GM12865 (cell line): Measurements from ENCODE around the gene HPCAL1.

Experiments
- DNase-seq: peaks from one replicate; pipeline ENCODE4 v3.0.0; 2010; ENCODE audit warnings: low read depth
- H3K4me3 ChIP-seq: 2 replicates; pipeline ENCODE4 v1.5.1; 2011; ENCODE audit warnings: mild to moderate bottlenecking, low read depth, low read length, control low read depth
- TF ChIP-seq, protein P1 (sequence below): IDR thresholded peaks from 2 replicates; pipeline ENCODE4 v1.5.1; 2011; ENCODE audit warnings: low read length, control low read depth, low read depth, inconsistent platforms; ENCODE audit not compliant: insufficient read depth; ENCODE audit errors: missing control alignments

The HPCAL1 gene

DNA sequence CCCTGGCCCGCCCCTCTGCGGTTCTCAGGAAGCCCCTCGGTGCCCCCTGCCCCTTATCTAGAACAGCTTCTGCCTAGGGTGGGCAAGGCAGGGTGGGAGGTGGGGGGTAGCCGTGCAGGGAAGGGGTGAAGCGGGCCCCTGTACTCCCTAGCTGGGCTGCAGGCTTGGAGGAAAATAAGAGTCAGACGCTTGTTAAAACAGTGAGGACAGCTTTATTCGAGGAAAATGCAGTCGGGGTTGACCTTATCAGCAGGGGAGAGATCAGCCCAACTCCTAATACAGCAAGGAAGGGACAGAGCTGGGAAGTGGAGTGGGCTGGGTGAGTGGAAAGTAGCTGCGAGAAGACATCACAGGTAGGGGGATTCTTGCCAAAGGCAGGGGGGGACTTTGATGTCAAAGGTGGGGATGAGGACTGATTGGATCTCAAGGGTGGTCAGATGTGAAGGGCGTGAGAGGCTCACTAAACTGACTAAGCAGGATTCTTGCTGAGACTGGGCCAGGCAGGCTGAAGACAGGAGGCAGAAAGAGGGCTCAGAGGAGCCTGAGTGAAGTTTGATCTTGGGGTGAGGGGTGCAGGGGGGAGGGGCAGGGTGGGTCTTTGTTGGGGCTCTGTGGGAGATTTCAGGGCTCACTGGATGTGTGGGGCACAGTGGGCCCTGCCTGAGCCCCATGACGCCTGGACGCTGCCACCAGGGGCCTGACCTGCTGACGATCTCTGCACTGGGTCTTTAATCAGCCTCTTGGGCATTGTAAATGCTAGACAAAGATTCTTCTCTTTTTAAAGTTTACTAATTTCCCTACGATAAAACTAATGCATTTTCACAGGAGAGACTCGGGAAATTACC, 29.9 kb downstream of the HPCAL1 start:
- H3K4me3 ChIP-seq, result no peak overlapping the region
- no peak for DNase-seq
- TF ChIP-seq, protein P1, sequence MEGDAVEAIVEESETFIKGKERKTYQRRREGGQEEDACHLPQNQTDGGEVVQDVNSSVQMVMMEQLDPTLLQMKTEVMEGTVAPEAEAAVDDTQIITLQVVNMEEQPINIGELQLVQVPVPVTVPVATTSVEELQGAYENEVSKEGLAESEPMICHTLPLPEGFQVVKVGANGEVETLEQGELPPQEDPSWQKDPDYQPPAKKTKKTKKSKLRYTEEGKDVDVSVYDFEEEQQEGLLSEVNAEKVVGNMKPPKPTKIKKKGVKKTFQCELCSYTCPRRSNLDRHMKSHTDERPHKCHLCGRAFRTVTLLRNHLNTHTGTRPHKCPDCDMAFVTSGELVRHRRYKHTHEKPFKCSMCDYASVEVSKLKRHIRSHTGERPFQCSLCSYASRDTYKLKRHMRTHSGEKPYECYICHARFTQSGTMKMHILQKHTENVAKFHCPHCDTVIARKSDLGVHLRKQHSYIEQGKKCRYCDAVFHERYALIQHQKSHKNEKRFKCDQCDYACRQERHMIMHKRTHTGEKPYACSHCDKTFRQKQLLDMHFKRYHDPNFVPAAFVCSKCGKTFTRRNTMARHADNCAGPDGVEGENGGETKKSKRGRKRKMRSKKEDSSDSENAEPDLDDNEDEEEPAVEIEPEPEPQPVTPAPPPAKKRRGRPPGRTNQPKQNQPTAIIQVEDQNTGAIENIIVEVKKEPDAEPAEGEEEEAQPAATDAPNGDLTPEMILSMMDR, result no peak

GRCh38 chr2:10333247-10333613, 30.5 kb downstream of the HPCAL1 start:
- TF ChIP-seq, protein P1, result no peak
- H3K4me3 ChIP-seq, result no peak overlapping the region
- DNase-seq, result no peak

- H3K4me3 ChIP-seq, result no peak overlapping the region
- TF ChIP-seq, protein P1, result no peak
- no peak for DNase-seq
These were observed 31.3 kb downstream of the HPCAL1 start for GRCh38 chr2:10333966-10334365.

- H3K4me3 ChIP-seq, result no peak overlapping the region
- TF ChIP-seq, protein P1, result no peak
- no peak for DNase-seq
These were observed 32.5 kb downstream of the HPCAL1 start for GRCh38 chr2:10335046-10335840.

DNA sequence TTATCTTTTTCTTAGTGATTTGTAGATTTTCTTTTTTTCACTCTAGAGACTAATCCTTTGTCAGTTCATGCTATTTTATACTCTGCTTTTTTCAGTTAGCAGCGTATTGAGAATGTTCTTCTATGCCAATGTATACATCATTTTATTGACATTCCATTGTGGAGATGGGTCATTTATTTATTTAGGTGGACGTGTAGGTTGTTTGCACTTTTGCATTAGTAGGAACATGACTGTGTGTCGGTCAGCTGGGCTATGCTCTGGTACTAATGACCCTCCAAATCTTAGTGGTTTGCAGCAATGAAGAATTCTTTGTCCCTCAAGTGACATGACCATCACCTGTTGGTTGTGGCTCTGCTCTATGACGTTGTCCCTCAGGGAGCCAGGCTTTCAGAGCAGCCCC, 33.6 kb downstream of the HPCAL1 start:
- no peak for DNase-seq
- TF ChIP-seq, protein P1, result no peak
- H3K4me3 ChIP-seq, result no peak overlapping the region

DNA sequence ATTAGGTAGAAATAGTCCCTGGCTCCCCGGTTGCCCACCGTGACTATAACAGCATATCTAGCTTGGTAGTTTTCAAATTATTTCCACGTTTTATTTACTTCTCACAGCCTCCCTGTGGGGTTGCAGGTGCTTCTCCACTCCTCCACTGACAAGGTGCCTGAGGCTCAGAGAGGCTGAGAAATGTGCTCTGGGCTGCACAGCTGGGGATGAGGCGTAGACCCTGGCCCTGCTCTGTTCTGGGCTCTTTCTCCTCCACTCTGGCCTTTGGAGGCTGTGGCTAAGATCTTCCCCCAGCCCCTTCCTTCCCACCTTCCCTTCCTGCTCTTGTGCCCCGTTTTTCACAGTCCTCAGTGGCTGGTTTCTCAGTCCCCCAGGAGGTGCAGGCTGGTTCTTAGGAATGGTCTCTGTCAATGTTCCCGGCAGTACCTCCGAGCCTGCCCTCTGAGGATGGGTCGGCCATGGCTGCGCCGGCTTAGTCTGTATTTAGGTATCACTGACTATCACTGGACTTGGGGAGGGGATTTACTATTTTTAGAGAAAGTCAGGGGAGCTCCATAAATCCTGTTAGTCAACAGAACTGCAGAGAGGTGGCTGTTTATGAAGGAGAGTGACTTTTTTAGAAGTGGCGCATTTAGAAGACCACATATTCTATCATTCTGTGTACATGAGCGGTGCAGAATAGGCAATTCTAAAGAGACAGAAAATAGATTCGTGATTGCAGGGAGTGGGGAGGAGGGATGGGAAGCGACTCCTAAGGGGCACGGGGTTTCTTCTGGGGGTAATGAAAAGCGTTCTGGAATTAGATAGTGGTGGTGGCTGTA, 35.0 kb downstream of the HPCAL1 start:
- no peak for DNase-seq

More for the DNA sequence above, 35.0 kb downstream of the HPCAL1 start:
- H3K4me3 ChIP-seq, result no peak overlapping the region
- TF ChIP-seq, protein P1, result no peak
